Stimulated activated CD8-positive, alpha-beta memory T cell treated with anti-CD3 and anti-CD28 coated beads, Interleukin-15, amount 100 ng/mL, for 24 hours (primary cell): ENCODE measurements around the gene RPGR.

ENCODE experiments used
- DNase-seq: peaks from one replicate; pipeline ENCODE4 v3.0.0-alpha.2; 2020; ENCODE audit warnings: low read depth

The RPGR gene

GRCh38 chrX:38256019-38256418 lies 71.3 kb downstream of the RPGR start:
- DNase-seq: no peak

- no peak for DNase-seq
These were observed 77.3 kb downstream of the RPGR start for GRCh38 chrX:38249965-38250364.

DNA sequence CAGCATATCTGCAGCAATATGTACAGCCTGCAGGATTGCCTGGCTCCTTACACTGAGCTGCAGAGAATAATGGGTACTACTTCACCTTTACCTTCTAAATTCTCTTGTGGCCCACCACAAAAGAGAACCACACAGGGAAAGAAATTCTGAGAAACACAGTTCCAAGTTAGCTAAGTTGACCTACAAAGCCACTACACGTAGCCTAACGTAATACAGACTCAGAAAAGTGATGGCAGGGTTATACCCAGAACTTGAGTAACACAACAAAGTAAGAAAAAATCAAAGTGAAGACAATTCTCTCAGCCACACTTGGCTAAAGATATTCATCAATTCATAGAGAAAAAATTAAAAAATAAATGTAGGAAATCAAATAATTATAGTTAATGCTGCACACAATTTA lies 80.3 kb downstream of the RPGR start:
- DNase-seq: no peak

GRCh38 chrX:38240541-38240940 lies 86.8 kb downstream of the RPGR start:
- no peak for DNase-seq

GRCh38 chrX:38236901-38237615 lies 90.3 kb downstream of the RPGR start:
- DNase-seq: no peak

GRCh38 chrX:38233891-38234667 lies 93.2 kb downstream of the RPGR start:
- no peak for DNase-seq

GRCh38 chrX:38232079-38232686 lies 95.1 kb downstream of the RPGR start:
- DNase-seq: no peak

DNA sequence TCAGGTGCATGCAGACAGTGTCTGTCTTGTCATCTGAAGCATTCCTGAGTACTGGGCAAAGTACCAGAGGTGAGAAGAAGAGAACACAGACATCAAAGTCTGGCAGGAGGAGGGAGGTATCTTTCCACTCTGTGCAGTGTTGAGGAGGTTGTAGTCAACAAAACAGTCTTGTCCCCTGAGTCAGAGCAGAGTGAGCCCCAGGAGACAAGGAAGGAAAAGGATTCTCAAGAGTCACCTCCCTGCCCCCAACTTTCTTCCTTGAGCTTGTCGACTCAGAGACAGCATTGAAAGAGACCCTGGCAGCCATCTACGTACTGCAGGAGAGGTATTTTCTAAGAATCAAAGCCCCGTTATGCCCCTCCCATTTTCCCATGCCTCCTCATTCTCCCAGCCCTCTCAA lies 102.2 kb downstream of the RPGR start:
- no peak for DNase-seq

DNA sequence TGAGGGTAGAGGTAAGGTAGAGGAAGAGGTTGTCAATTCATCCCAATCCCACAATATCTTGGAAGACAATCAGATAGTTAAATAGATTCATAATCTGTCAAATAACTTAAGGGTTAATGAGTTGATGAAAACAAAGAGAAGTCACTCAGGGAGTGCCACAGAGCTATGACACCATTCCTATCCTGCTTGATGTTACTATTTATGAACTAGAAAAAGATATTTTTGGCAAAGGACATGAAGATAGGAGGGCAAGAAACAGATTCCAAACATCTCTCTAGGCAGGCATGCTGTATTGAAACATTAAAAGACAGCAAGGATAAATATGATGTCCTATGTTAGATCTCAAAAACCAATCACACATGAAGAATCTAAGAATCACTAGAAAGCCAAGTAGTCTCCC lies 103.1 kb downstream of the RPGR start:
- DNase-seq: no peak

- DNase-seq: no peak
These were observed 105.8 kb downstream of the RPGR start for GRCh38 chrX:38221391-38221929.

GRCh38 chrX:38220415-38221390 lies 106.6 kb downstream of the RPGR start, which contains the start of gene SRPX:
Gene SRPX (minus strand): TSS chrX:38220871. CDS start chrX:38220792, 79 bp downstream.
- no peak for DNase-seq

DNA sequence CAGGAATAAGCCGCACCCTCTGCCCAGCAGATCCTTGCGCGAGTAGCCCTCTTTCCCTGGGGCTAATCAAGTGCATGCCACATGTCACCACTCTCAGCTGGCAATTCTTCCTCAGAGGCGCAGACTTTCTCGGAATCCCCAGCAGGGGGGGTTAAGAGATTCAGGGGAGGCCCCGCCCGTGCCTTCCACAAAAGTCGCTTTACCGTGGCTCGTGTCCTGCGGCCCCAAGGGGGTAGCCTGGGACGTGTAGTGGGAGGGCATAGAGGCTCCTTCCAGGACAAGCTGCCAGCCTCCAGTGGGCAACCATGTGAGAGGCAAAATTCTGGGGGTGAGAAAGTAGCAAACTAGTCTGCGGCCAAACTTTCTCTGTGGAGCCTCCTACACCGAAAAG lies 107.3 kb downstream of the RPGR start:
- DNase-seq: no peak
